Measurements from ENCODE around the gene ALOXE3. TPM values are rescaled to one million over a fixed set of nuclear protein-coding genes. Genes with fewer than 3 reads are reported as not detected.

ALOXE3 gene
- total RNA-seq, 1 donor from 2014 or later: not detected

- intact Hi-C loops (cut with micrococcal nuclease): no loop called here
- TF ChIP-seq, protein P1, sequence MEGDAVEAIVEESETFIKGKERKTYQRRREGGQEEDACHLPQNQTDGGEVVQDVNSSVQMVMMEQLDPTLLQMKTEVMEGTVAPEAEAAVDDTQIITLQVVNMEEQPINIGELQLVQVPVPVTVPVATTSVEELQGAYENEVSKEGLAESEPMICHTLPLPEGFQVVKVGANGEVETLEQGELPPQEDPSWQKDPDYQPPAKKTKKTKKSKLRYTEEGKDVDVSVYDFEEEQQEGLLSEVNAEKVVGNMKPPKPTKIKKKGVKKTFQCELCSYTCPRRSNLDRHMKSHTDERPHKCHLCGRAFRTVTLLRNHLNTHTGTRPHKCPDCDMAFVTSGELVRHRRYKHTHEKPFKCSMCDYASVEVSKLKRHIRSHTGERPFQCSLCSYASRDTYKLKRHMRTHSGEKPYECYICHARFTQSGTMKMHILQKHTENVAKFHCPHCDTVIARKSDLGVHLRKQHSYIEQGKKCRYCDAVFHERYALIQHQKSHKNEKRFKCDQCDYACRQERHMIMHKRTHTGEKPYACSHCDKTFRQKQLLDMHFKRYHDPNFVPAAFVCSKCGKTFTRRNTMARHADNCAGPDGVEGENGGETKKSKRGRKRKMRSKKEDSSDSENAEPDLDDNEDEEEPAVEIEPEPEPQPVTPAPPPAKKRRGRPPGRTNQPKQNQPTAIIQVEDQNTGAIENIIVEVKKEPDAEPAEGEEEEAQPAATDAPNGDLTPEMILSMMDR (IDR thresholded peaks at IDR 0.05): no peak
- ChIA-PET POLR2A (no interaction called here), CTCF (interaction anchor here (2.0 kb wide), 1 partner anchor 26 kb away, joined by 4 read pairs; no protein-coding TSS in a partner anchor)
- ATAC-seq (ENCODE audit: low read depth) (no peak), DNase-seq (no peak)
- Mint-ChIP-seq H3K36me3 (ENCODE audit: low read depth) (no peaks in the 10 kb centered on the region), H3K27me3 (peaks cover 5% of the 10 kb centered on the region), H3K4me3 (no peak overlapping the region), H3K27ac (no peak overlapping the region), H3K4me1 (no peaks in the 10 kb centered on the region), H3K9me3 (no peaks in the 10 kb centered on the region)
These were observed 70.1 kb downstream of the ALOXE3 start for GRCh38 chr17:8048236-8048635.

DNA sequence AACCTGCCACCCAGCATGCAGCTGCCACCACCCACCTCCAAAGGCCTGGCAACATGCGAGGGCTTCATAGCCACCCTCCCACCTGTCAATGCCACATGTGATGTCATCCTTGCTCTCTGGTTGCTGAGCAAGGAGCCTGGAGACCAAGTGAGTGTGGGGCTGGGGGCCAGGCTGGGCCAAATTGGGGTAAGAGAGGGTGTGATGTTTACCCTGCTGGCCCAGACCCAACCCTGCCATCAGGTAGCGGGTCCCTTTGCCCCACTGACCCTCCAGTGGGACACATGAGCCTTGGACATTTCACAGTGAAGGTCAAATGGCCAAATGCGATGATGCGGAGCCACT lies 70.6 kb downstream of the ALOXE3 start:
- TF ChIP-seq, protein P1 (IDR thresholded peaks at IDR 0.05): no peak
- Mint-ChIP-seq H3K9me3 (no peaks in the 10 kb centered on the region), H3K4me3 (no peak overlapping the region), H3K27me3 (peaks cover 5% of the 10 kb centered on the region), H3K27ac (no peak overlapping the region), H3K4me1 (no peaks in the 10 kb centered on the region), H3K36me3 (ENCODE audit: low read depth) (no peaks in the 10 kb centered on the region)
- ChIA-PET POLR2A (no interaction called here), CTCF (interaction anchor here (2.0 kb wide), 1 partner anchor 26 kb away, joined by 4 read pairs; no protein-coding TSS in a partner anchor)
- intact Hi-C loops (cut with micrococcal nuclease): loop anchor here (2.0 kb wide), 1 partner anchor 139 kb away; no protein-coding TSS in a partner anchor
- ATAC-seq (ENCODE audit: low read depth): no peak
- no peak for DNase-seq

- intact Hi-C loops (cut with micrococcal nuclease): loop anchor here (2.0 kb wide), 1 partner anchor 138 kb away; no protein-coding TSS in a partner anchor
- ATAC-seq (ENCODE audit: low read depth): no peak
- no peaks in the 10 kb centered on the region for H3K4me1 Mint-ChIP-seq
- H3K9me3 Mint-ChIP-seq: no peaks in the 10 kb centered on the region
- TF ChIP-seq, protein P1 (IDR thresholded peaks at IDR 0.05): no peak
- no peak overlapping the region for H3K27ac Mint-ChIP-seq
- no peaks in the 10 kb centered on the region for H3K36me3 Mint-ChIP-seq (ENCODE audit: low read depth)
- ChIA-PET CTCF (interaction anchor here (1.5 to 2.0 kb wide), 2 partner anchors 13 to 27 kb away, joined by 3 to 4 read pairs; no protein-coding TSS in a partner anchor), POLR2A (interaction anchor here (0.9 kb wide), 1 partner anchor 190 kb away, joined by 4 read pairs; the partner anchor contains the start of gene NAA38)
- H3K27me3 Mint-ChIP-seq: peaks cover 5% of the 10 kb centered on the region
- H3K4me3 Mint-ChIP-seq: no peak overlapping the region
- no peak for DNase-seq
These were observed 71.2 kb downstream of the ALOXE3 start for GRCh38 chr17:8046929-8047768.

- no peak for ATAC-seq (ENCODE audit: low read depth)
- no peaks in the 10 kb centered on the region for H3K36me3 Mint-ChIP-seq (ENCODE audit: low read depth)
- ChIA-PET POLR2A (interaction anchor here (0.9 kb wide), 1 partner anchor 189 kb away, joined by 4 read pairs; the partner anchor contains the start of gene NAA38), CTCF (interaction anchor here (1.0 to 2.0 kb wide), 3 partner anchors 11 to 28 kb away, joined by 3 to 4 read pairs (median 3); no protein-coding TSS in a partner anchor)
- no peak for DNase-seq
- H3K27me3 Mint-ChIP-seq: peaks cover 6% of the 10 kb centered on the region
- H3K4me3 Mint-ChIP-seq: no peak overlapping the region
- no peaks in the 10 kb centered on the region for H3K9me3 Mint-ChIP-seq
- no peak overlapping the region for H3K27ac Mint-ChIP-seq
- intact Hi-C loops (cut with micrococcal nuclease): loop anchor here (2.0 kb wide), 1 partner anchor 138 kb away; no protein-coding TSS in a partner anchor
- no peaks in the 10 kb centered on the region for H3K4me1 Mint-ChIP-seq
- TF ChIP-seq, protein P1 (IDR thresholded peaks at IDR 0.05): no peak
These were observed 71.9 kb downstream of the ALOXE3 start for GRCh38 chr17:8046306-8046928.

Other genes with a start within 250 kb of the ALOXE3 start
- gene CHD3, start 229.7 kb downstream of the ALOXE3 start, total RNA-seq: 103 and 109 TPM in 2 replicates
- 2.5 and 2.8 TPM in 2 replicates for gene RNF227, start 202.2 kb downstream of the ALOXE3 start, total RNA-seq
- 10.8 and 12.9 TPM in 2 replicates for gene KCNAB3, start 188.7 kb downstream of the ALOXE3 start, total RNA-seq
- 129 and 167 TPM in 2 replicates for gene TRAPPC1, start 186.6 kb downstream of the ALOXE3 start, total RNA-seq
- gene CNTROB, start 186.3 kb downstream of the ALOXE3 start, total RNA-seq: 23.0 and 24.6 TPM in 2 replicates
- gene GUCY2D, start 115.9 kb downstream of the ALOXE3 start, total RNA-seq: not detected in 2 replicates
- not detected in 2 replicates for gene ALOX15B, start 79.5 kb downstream of the ALOXE3 start, total RNA-seq
- 1.4 and 1.5 TPM in 2 replicates for gene ALOX12B, start 30.8 kb downstream of the ALOXE3 start, total RNA-seq
- 0.12 and 0.49 TPM in 2 replicates for gene HES7, start 5.6 kb upstream of the ALOXE3 start, total RNA-seq
- gene PER1, start 33.9 kb upstream of the ALOXE3 start, total RNA-seq: 40.7 and 45.0 TPM in 2 replicates
- 82.0 and 97.7 TPM in 2 replicates for gene VAMP2, start 44.4 kb upstream of the ALOXE3 start, total RNA-seq
- gene TMEM107, start 57.9 kb upstream of the ALOXE3 start, total RNA-seq: 17.3 and 20.9 TPM in 2 replicates
- 12.3 and 12.8 TPM in 2 replicates for gene BORCS6, start 71.7 kb upstream of the ALOXE3 start, total RNA-seq
- gene AURKB, start 92.1 kb upstream of the ALOXE3 start, total RNA-seq: 1.7 and 3.0 TPM in 2 replicates
- 121 and 136 TPM in 2 replicates for gene CTC1, start 129.5 kb upstream of the ALOXE3 start, total RNA-seq
- gene PFAS, start 130.8 kb upstream of the ALOXE3 start, total RNA-seq: 121 and 126 TPM in 2 replicates
- gene RANGRF, start 170.2 kb upstream of the ALOXE3 start, total RNA-seq: 50.1 and 50.9 TPM in 2 replicates
- gene SLC25A35, start 176.9 kb upstream of the ALOXE3 start, total RNA-seq: 6.7 and 7.3 TPM in 2 replicates
- not detected in 2 replicates for gene ARHGEF15, start 191.7 kb upstream of the ALOXE3 start, total RNA-seq
- gene ODF4, start 221.3 kb upstream of the ALOXE3 start, total RNA-seq: not detected in 2 replicates

Data from activated B cell treated with CpG ODN at 0.5 μM for 24 hours (primary cell).